GM23338 (cell line): ENCODE data around the gene PPP1R12C. TPM values are rescaled to one million over a fixed set of nuclear protein-coding genes. Genes with fewer than 3 reads are reported as not detected.
A peak's percentile ranks its signal among the peaks of the same experiment; 100 is the strongest.

Experiments used
- ATAC-seq: fragments of 200-7000 bp; cut with Tn5 transposase; 3 replicates; pipeline ENCODE4 v1.9.1; 2020
- DNase-seq: peaks from one replicate; pipeline ENCODE4 v3.0.0-alpha.2; 2015; ENCODE audit warnings: low spot score
- H2AFZ ChIP-seq: fragments of 200-600 bp; sonication (generic); 2 replicates; pipeline ENCODE4 v1.8.0; 2016; ENCODE audit warnings: antibody characterized with exemption, mild to moderate bottlenecking, moderate library complexity
- H3F3A ChIP-seq: fragments of 200-600 bp; sonication (generic); replicated peaks from 2 replicates; pipeline ENCODE4 v1.8.0; 2017; ENCODE audit warnings: antibody characterized with exemption, mixed run types, low read depth
- H3K27ac ChIP-seq: fragments of 200-600 bp; sonication (generic); 2 replicates; pipeline ENCODE4 v1.6.1; 2016; ENCODE audit warnings: low read depth
- H3K27me3 ChIP-seq: fragments of 200-600 bp; sonication (generic); 2 replicates; pipeline ENCODE4 v1.8.0; 2016; ENCODE audit warnings: mild to moderate bottlenecking, mixed run types, moderate library complexity; ENCODE audit not compliant: insufficient read depth
- H3K36me3 ChIP-seq: fragments of 200-600 bp; sonication (generic); 2 replicates; pipeline ENCODE4 v1.8.0; 2016; ENCODE audit warnings: mild to moderate bottlenecking; ENCODE audit not compliant: insufficient read depth
- H3K4me1 ChIP-seq: fragments of 200-600 bp; sonication (generic); 2 replicates; pipeline ENCODE4 v1.8.0; 2016; ENCODE audit warnings: mild to moderate bottlenecking, moderate library complexity; ENCODE audit not compliant: insufficient read depth
- H3K4me2 ChIP-seq: fragments of 200-600 bp; sonication (generic); 2 replicates; pipeline ENCODE4 v1.7.1; 2017; ENCODE audit warnings: mixed run types
- H3K4me3 ChIP-seq: fragments of 200-600 bp; sonication (generic); 2 replicates; pipeline ENCODE4 v1.6.1; 2016; ENCODE audit warnings: mixed run types
- H3K79me2 ChIP-seq: fragments of 200-600 bp; sonication (generic); replicated peaks from 2 replicates; pipeline ENCODE4 v1.8.0; 2017; ENCODE audit warnings: mild to moderate bottlenecking; ENCODE audit not compliant: insufficient read depth
- H3K9me2 ChIP-seq: fragments of 200-600 bp; sonication (generic); 2 replicates; pipeline ENCODE4 v1.8.0; 2017; ENCODE audit not compliant: insufficient read depth
- H4K20me1 ChIP-seq: fragments of 200-600 bp; sonication (generic); replicated peaks from 2 replicates; pipeline ENCODE4 v1.8.0; 2017; ENCODE audit warnings: mild to moderate bottlenecking; ENCODE audit not compliant: insufficient read depth
- H3K27ac Mint-ChIP-seq: 2 replicates; pipeline ENCODE4 v1.8.0; 2020; ENCODE audit warnings: inconsistent platforms, mild to moderate bottlenecking, moderate library complexity, mixed read lengths
- H3K27me3 Mint-ChIP-seq: 3 replicates; pipeline ENCODE4 v1.8.0; 2022; ENCODE audit warnings: low read depth, mild to moderate bottlenecking, moderate library complexity, mixed read lengths, inconsistent platforms; ENCODE audit not compliant: insufficient read depth, poor library complexity
- H3K36me3 Mint-ChIP-seq: 3 replicates; pipeline ENCODE4 v1.8.0; 2021; ENCODE audit warnings: low read depth, mild to moderate bottlenecking, inconsistent platforms, moderate library complexity, mixed read lengths
- H3K4me1 Mint-ChIP-seq: 3 replicates; pipeline ENCODE4 v1.8.0; 2020; ENCODE audit warnings: mild to moderate bottlenecking, inconsistent platforms, mixed read lengths
- H3K4me3 Mint-ChIP-seq: 3 replicates; pipeline ENCODE4 v1.8.0; 2021; ENCODE audit warnings: moderate library complexity, mild to moderate bottlenecking, inconsistent platforms, mixed read lengths
- H3K9me3 Mint-ChIP-seq: 3 replicates; pipeline ENCODE4 v1.8.0; 2020; ENCODE audit warnings: moderate library complexity, mild to moderate bottlenecking, inconsistent platforms, mixed read lengths
- CREB1 ChIP-seq: fragments of 250-450 bp; sonication (Bioruptor Pico); IDR thresholded peaks from 2 replicates; pipeline ENCODE4 v1.5.0; 2020; ENCODE audit warnings: low read depth, mild to moderate bottlenecking, moderate library complexity
- CTCF ChIP-seq, 2 experiments: fragments of 200-600 bp in 1 of 2; sonication (generic) in 1 of 2; conservative IDR thresholded peaks; 2 replicates each; pipeline versions ENCODE4 v1.5.1 to v1.6.1; 2016 to 2017; ENCODE audit warnings: antibody characterized with exemption in 2 of 2, low read depth in 2 of 2, mild to moderate bottlenecking in 2 of 2, moderate library complexity in 1 of 2
- ETS1 ChIP-seq: IDR thresholded peaks from 2 replicates; pipeline ENCODE4 v1.6.1; 2016; ENCODE audit warnings: antibody characterized with exemption
- EZH2 ChIP-seq: fragments of 200-600 bp; sonication (generic); IDR thresholded peaks from one replicate; pipeline ENCODE4 v1.8.0; 2017; ENCODE audit warnings: antibody characterized with exemption, mild to moderate bottlenecking, low read depth; ENCODE audit not compliant: unreplicated experiment
- EZH2phosphoT487 ChIP-seq: fragments of 200-600 bp; sonication (generic); IDR thresholded peaks from one replicate; pipeline ENCODE4 v1.8.1; 2018; ENCODE audit warnings: antibody characterized with exemption; ENCODE audit not compliant: unreplicated experiment
- JUNB ChIP-seq: IDR thresholded peaks from one replicate; pipeline ENCODE4 v1.6.1; 2016; ENCODE audit warnings: antibody characterized with exemption; ENCODE audit not compliant: unreplicated experiment
- NANOG ChIP-seq: IDR thresholded peaks from 2 replicates; pipeline ENCODE4 v1.6.1; 2016; ENCODE audit warnings: antibody characterized with exemption, borderline replicate concordance
- POLR2AphosphoS5 ChIP-seq: IDR thresholded peaks from 2 replicates; pipeline ENCODE4 v1.6.1; 2016; ENCODE audit warnings: antibody characterized with exemption, low read depth
- REST ChIP-seq: IDR thresholded peaks from one replicate; pipeline ENCODE4 v1.6.1; 2018; ENCODE audit warnings: antibody characterized with exemption; ENCODE audit not compliant: unreplicated experiment
- STAT1 ChIP-seq: IDR thresholded peaks from one replicate; pipeline ENCODE4 v1.6.1; 2016; ENCODE audit warnings: antibody characterized with exemption; ENCODE audit not compliant: unreplicated experiment
- ZNF114 ChIP-seq: fragments of 250-450 bp; sonication (Bioruptor Pico); IDR thresholded peaks from 2 replicates; pipeline ENCODE4 v1.5.0; 2020; ENCODE audit warnings: mild to moderate bottlenecking, moderate library complexity
- ZNF331 ChIP-seq: fragments of 250-450 bp; sonication (Bioruptor Pico); IDR thresholded peaks from 2 replicates; pipeline ENCODE4 v1.5.0; 2020; ENCODE audit warnings: low read depth, mild to moderate bottlenecking, moderate library complexity
- ZNF462 ChIP-seq: fragments of 250-450 bp; sonication (Bioruptor Pico); IDR thresholded peaks from 2 replicates; pipeline ENCODE4 v1.5.0; 2020; ENCODE audit warnings: mild to moderate bottlenecking, moderate library complexity
- polyA plus RNA-seq: library from polyadenylated mRNA; unstranded; fragments of >200 nt; fragmentation: Nextera tagmentation; extraction: Ambion mirVana; gene quantifications from 2 replicates; pipeline ENCODE4 v1.2.1, GENCODE V29; 2016
- total RNA-seq: library from RNA; depleted of rRNA; stranded (reverse); fragments of >200 nt; shearing (Covaris generic); gene quantifications from 2 replicates; pipeline ENCODE4 v1.2.3, GENCODE V29; 2014

The PPP1R12C gene
- total and polyA plus RNA-seq, 2 experiments from 2014 or later = 33.2 to 83.9 TPM

- H3K27ac Mint-ChIP-seq = no peak overlapping the region
- H3K4me1 ChIP-seq = no peaks in the 10 kb centered on the region; the same call in 1 of the 2 replicates
- peaks cover 19% of the 10 kb centered on the region; the same call in 1 of the 2 replicates for H4K20me1 ChIP-seq
- no peak overlapping the region; the same call in 1 of the 2 replicates for H3K4me3 ChIP-seq
- H3K4me1 Mint-ChIP-seq = peaks cover 11% of the 10 kb centered on the region; the same call in 2 of the 3 replicates
- H2AFZ ChIP-seq = no peak overlapping the region
- H3K27ac ChIP-seq = no peak overlapping the region
- DNase-seq (no peak), ATAC-seq (no peak)
- H3K9me3 Mint-ChIP-seq = no peaks in the 10 kb centered on the region; the same call in 2 of the 3 replicates
- peaks cover 40% of the 10 kb centered on the region for H3K27me3 Mint-ChIP-seq
- H3K36me3 ChIP-seq = 0 out of 2 replicates have a peak, but pooled peaks cover 4% of the 10 kb centered on the region
- H3K4me2 ChIP-seq = no peak overlapping the region
- 0 out of 2 replicates have a peak, but pooled peaks cover 7% of the 10 kb centered on the region for H3F3A ChIP-seq
- TF ChIP-seq ZNF462 (CRISPR knock-in tag) (no peak), JUNB (no peak), NANOG (no peak), STAT1 (no peak), REST (no peak), POLR2AphosphoS5 (no peak), EZH2phosphoT487 (no peak), CREB1 (CRISPR knock-in tag) (no peak), ZNF114 (CRISPR knock-in tag) (no peak), ETS1 (no peak), EZH2 (no peak), ZNF331 (CRISPR knock-in tag) (no peak), CTCF (conservative IDR thresholded peaks at IDR 0.05; ENCODE audit: low read depth in 2 of 2) (no peak)
- peaks cover 20% of the 10 kb centered on the region for H3K79me2 ChIP-seq
- H3K27me3 ChIP-seq = peaks cover 38% of the 10 kb centered on the region
- peaks cover 15% of the 10 kb centered on the region for H3K36me3 Mint-ChIP-seq
- no peaks in the 10 kb centered on the region for H3K9me2 ChIP-seq
- H3K4me3 Mint-ChIP-seq = peak overlapping the region; percentile 34; the same call in 1 of the 3 replicates
Observed at GRCh38 chr19:55063492-55063843, 54.0 kb downstream of the PPP1R12C start.
